Body of pancreas (tissue), 4 donors: ENCODE data around the gene SLC16A12. TPM values are rescaled to one million over a fixed set of nuclear protein-coding genes. Genes with fewer than 3 reads are reported as not detected.
A peak's percentile ranks its signal among the peaks of the same experiment; 100 is the strongest.

Source experiments
- ATAC-seq: fragments of 150-250 bp; one replicate; pipeline ENCODE4 v1.9.1; 2016
- DNase-seq, 4 donors: peaks; one replicate each; pipeline ENCODE4 v3.0.0-alpha.2; 2019
- H3K27ac ChIP-seq, 4 donors: fragments of 200-600 bp; sonication (generic); 1 replicate in 3 of 4; 2 replicates in 1 of 4; pipeline versions ENCODE4 v1.5.1 to v1.6.1; 2016 to 2019; ENCODE audit warnings: mild to moderate bottlenecking in 1 of 4, mixed read lengths in 1 of 4, moderate library complexity in 1 of 4
- H3K27me3 ChIP-seq, 2 donors: fragments of 200-600 bp; sonication (generic); one replicate each; pipeline ENCODE4 v1.6.0; 2016; ENCODE audit warnings: mild to moderate bottlenecking in 1 of 2
- H3K36me3 ChIP-seq, 2 donors: fragments of 200-600 bp; sonication (generic); replicated peaks in 1 of 2; 2 replicates each; pipeline ENCODE4 v1.5.1; 2016; ENCODE audit warnings: low read depth in 2 of 2; ENCODE audit not compliant: insufficient read depth in 1 of 2
- H3K4me1 ChIP-seq: fragments of 200-600 bp; sonication (generic); one replicate; pipeline ENCODE4 v1.6.0; 2016
- H3K4me3 ChIP-seq, 2 donors: fragments of 200-600 bp; sonication (generic); 1 replicate in 1 of 2; 2 replicates in 1 of 2; pipeline ENCODE4 v1.5.1; 2016 to 2019
- H3K9me3 ChIP-seq, 3 donors: fragments of 200-600 bp; sonication (generic); 1 replicate in 2 of 3; 2 replicates in 1 of 3; pipeline ENCODE4 v1.5.1; 2016
- CTCF ChIP-seq, 7 experiments: fragments of 450-650 bp in 4 of 7; fragments of 200-600 bp in 3 of 7; sonication (generic) in 3 of 7; IDR thresholded peaks; one replicate each; pipeline ENCODE4 v1.5.1; 2016 to 2019; ENCODE audit warnings: antibody characterized with exemption in 7 of 7
- POLR2A ChIP-seq, 3 donors: fragments of 450-650 bp; IDR thresholded peaks; one replicate each; pipeline ENCODE4 v1.6.1; 2016; ENCODE audit warnings: antibody characterized with exemption in 3 of 3, mild to moderate bottlenecking in 2 of 3
- WGBS, 2 donors: methylation state at CpG; one replicate each; pipeline ENCODE4 v1.1.5; 2017; 5-methylcytosine and 5-hydroxymethylcytosine counted together
- intact Hi-C: fragments of 100-400 bp; cut with DNase I; formaldehyde crosslinking; loops from one replicate; pipeline ENCODE4 v1.15.1; 2023
- total RNA-seq, 2 donors: library from RNA; depleted of rRNA; stranded (reverse); fragments of >200 nt; gene quantifications; one replicate each; pipeline ENCODE4 v1.1.0, GENCODE V29; 2016

Gene SLC16A12
- total RNA-seq: 10 to 100 TPM; 19.5 to 26.7 TPM

GRCh38 chr10:89535171-89536012, at the start of gene SLC16A12:
Gene SLC16A12 (minus strand): TSS chr10:89535594. CDS start chr10:89462578, 73,016 bp downstream.
- TF ChIP-seq CTCF (IDR thresholded peaks at IDR 0.05) (peak in 3 of 7 experiments; percentile 12 to 41 (median 30)), POLR2A (IDR thresholded peaks at IDR 0.05) (peak; percentile 33 to 60 (median 51))
- Histone ChIP-seq H3K4me3 (peak within 1 kb of the TSS; percentile 48), H3K36me3 (no peaks in the 10 kb centered on the region), H3K4me1 (peaks cover 23% of the 10 kb centered on the region), H3K27me3 (no peaks in the 10 kb centered on the region), H3K9me3 (no peaks in the 10 kb centered on the region), H3K27ac (peak within 1 kb of the TSS; percentile 73 to 92 (median 86))
- intact Hi-C loops: no loop called here
- peak; percentile 68 for ATAC-seq
- WGBS, 2 donors: 0 to 1% methylated on average over 5 to 85 of the region's 87 CpGs
- peak; percentile 47 to 68 (median 54) for DNase-seq

- Histone ChIP-seq H3K36me3 (no peaks in the 10 kb centered on the region), H3K27me3 (no peaks in the 10 kb centered on the region), H3K27ac (no peak overlapping the region), H3K9me3 (no peaks in the 10 kb centered on the region), H3K4me3 (no peak overlapping the region), H3K4me1 (no peaks in the 10 kb centered on the region)
- ATAC-seq (no peak), DNase-seq (no peak)
- intact Hi-C loops: no loop called here
- WGBS, 2 donors: 87 to 92% methylated on average over 1 of the region's 1 CpG
- no peak for TF ChIP-seq CTCF (IDR thresholded peaks at IDR 0.05)
- TF ChIP-seq POLR2A (IDR thresholded peaks at IDR 0.05): no peak
These were observed 46.6 kb upstream of the SLC16A12 start for GRCh38 chr10:89582022-89582421.

- Histone ChIP-seq H3K4me3 (no peak overlapping the region), H3K27ac (no peak overlapping the region), H3K36me3 (no peaks in the 10 kb centered on the region), H3K27me3 (no peaks in the 10 kb centered on the region), H3K4me1 (no peaks in the 10 kb centered on the region), H3K9me3 (no peaks in the 10 kb centered on the region)
- no peak for TF ChIP-seq POLR2A (IDR thresholded peaks at IDR 0.05)
- no peak for TF ChIP-seq CTCF (IDR thresholded peaks at IDR 0.05)
- WGBS, 2 donors: 92% methylated on average over 4 of the region's 4 CpGs
- intact Hi-C loops: no loop called here
- ATAC-seq: no peak
- no peak for DNase-seq
These were observed 44.8 kb upstream of the SLC16A12 start for GRCh38 chr10:89580243-89580642.

- Histone ChIP-seq H3K36me3 (no peaks in the 10 kb centered on the region), H3K9me3 (no peaks in the 10 kb centered on the region), H3K4me1 (peaks cover 13% of the 10 kb centered on the region), H3K4me3 (no peak overlapping the region), H3K27ac (no peak overlapping the region), H3K27me3 (no peaks in the 10 kb centered on the region)
- WGBS, 2 donors: 78 to 84% methylated on average over 2 of the region's 2 CpGs
- no peak for DNase-seq
- no peak for ATAC-seq
- intact Hi-C loops: no loop called here
- TF ChIP-seq POLR2A (IDR thresholded peaks at IDR 0.05): no peak
- TF ChIP-seq CTCF (IDR thresholded peaks at IDR 0.05): no peak
These were observed 41.3 kb upstream of the SLC16A12 start for GRCh38 chr10:89576696-89577095.
